ENCODE data around the gene ADCK1.
"Not testable (repeated sequence)": the region's sequence is repeated elsewhere in the genome, so short reads cannot be mapped to it uniquely, and the experiment has no call there.

The ADCK1 gene

DNA sequence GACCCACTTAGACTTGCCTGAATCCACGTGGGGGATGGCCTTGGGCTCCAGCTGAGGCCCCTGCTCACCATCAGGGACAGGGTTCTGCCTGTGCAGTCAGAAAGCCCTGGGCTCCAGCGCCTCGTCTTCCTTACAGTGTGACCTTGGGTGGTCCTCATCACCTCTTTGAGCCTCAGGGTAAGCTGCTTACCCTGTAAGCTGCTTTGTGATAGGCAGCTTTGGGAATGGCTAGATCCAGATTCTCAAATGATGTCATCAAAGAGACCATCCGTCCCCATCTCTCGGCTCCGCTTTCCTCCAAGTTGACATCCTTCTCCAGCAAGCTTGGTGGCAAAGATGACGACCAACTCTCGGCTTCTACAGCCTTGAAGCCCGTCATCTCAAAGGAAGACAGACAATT lies 127.0 kb downstream of the ADCK1 start:
- Histone ChIP-seq H3K36me3 (ENCODE audit: insufficient read depth, insufficient read length, low read length) (no peaks in the 10 kb centered on the region), H3K4me1 (ENCODE audit: insufficient read depth, insufficient read length) (no peaks in the 10 kb centered on the region), H3K9me3 (ENCODE audit: insufficient read depth, low read length) (no peaks in the 10 kb centered on the region), H3K9ac (ENCODE audit: insufficient read length, low read depth) (no peak overlapping the region), H3K4me3 (ENCODE audit: insufficient read length, low read depth) (no peak overlapping the region), H3K27me3 (ENCODE audit: insufficient read depth, insufficient read length) (no peaks in the 10 kb centered on the region)
- no peak for DNase-seq (ENCODE audit: low read depth, low spot score)
- TF ChIP-seq SUZ12 (IDR thresholded peaks at IDR 0.05; ENCODE audit: extremely low read depth, insufficient read depth, insufficient read length) (no peak), YY1 (IDR thresholded peaks at IDR 0.05; ENCODE audit: insufficient read depth, insufficient read length) (no peak), ZNF274 (IDR thresholded peaks at IDR 0.05; ENCODE audit: low read depth, low read length) (no peak)

DNA sequence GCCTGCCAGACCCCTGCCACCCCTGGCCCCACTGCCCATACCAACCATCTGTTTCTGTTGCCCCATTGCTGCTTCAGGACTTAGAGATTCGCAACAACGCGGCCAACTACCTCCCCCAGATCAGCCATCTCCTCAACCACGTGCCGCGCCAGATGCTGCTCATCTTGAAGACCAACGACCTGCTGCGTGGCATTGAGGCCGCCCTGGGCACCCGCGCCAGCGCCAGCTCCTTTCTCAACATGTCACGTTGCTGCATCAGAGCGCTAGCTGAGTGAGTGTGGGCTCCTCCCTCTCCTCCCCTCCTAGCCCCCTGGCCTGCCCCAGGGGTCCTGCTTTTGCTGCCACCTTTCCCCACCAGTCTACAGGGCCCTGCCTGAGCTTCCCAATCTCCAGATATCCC lies 131.5 kb downstream of the ADCK1 start:
- Histone ChIP-seq H3K27me3 (ENCODE audit: insufficient read depth, insufficient read length) (no peaks in the 10 kb centered on the region), H3K4me3 (ENCODE audit: insufficient read length, low read depth) (no peak overlapping the region), H3K9ac (ENCODE audit: insufficient read length, low read depth) (no peak overlapping the region), H3K9me3 (ENCODE audit: insufficient read depth, low read length) (peaks cover 22% of the 10 kb centered on the region), H3K36me3 (ENCODE audit: insufficient read depth, insufficient read length, low read length) (peaks cover 8% of the 10 kb centered on the region), H3K4me1 (ENCODE audit: insufficient read depth, insufficient read length) (no peaks in the 10 kb centered on the region)
- TF ChIP-seq ZNF274 (IDR thresholded peaks at IDR 0.05; ENCODE audit: low read depth, low read length) = no peak
- no peak for TF ChIP-seq SUZ12 (IDR thresholded peaks at IDR 0.05; ENCODE audit: extremely low read depth, insufficient read depth, insufficient read length)
- no peak for TF ChIP-seq YY1 (IDR thresholded peaks at IDR 0.05; ENCODE audit: insufficient read depth, insufficient read length)
- no peak for DNase-seq (ENCODE audit: low read depth, low spot score)

DNA sequence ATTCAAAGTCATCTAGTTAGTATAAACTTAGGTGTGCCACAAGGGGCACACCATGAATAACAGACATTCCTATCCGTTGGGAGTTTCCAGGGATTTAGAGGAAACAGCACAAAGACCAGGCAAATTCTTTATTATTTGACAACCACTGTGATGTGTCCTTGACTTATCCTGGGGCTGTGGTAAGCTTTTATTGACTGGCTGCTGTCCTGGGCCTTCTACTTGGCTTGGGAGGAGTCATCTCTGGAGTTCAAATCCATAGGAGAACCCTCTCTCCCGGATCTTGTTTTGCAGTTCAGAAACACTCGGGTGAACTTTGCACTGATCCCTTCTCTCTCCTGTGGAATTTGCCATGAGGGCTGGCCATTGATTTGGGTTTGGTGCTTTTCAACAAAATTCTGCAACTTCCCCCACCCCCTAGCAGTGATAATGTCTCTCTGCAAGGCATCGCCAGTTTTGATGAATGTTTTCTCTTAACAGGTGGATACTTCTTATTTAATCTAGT lies 136.3 kb downstream of the ADCK1 start:
- H3K9me3 ChIP-seq (ENCODE audit: insufficient read depth, low read length) = peaks cover 22% of the 10 kb centered on the region
- no peak overlapping the region for H3K9ac ChIP-seq (ENCODE audit: insufficient read length, low read depth)
- DNase-seq (ENCODE audit: low read depth, low spot score) = no peak
- TF ChIP-seq SUZ12 (IDR thresholded peaks at IDR 0.05; ENCODE audit: extremely low read depth, insufficient read depth, insufficient read length) = no peak
- TF ChIP-seq ZNF274 (IDR thresholded peaks at IDR 0.05; ENCODE audit: low read depth, low read length) = no peak
- no peak for TF ChIP-seq YY1 (IDR thresholded peaks at IDR 0.05; ENCODE audit: insufficient read depth, insufficient read length)
- H3K4me1 ChIP-seq (ENCODE audit: insufficient read depth, insufficient read length) = no peaks in the 10 kb centered on the region
- peaks cover 8% of the 10 kb centered on the region for H3K36me3 ChIP-seq (ENCODE audit: insufficient read depth, insufficient read length, low read length)
- no peaks in the 10 kb centered on the region for H3K27me3 ChIP-seq (ENCODE audit: insufficient read depth, insufficient read length)
- no peak overlapping the region for H3K4me3 ChIP-seq (ENCODE audit: insufficient read length, low read depth)

DNA sequence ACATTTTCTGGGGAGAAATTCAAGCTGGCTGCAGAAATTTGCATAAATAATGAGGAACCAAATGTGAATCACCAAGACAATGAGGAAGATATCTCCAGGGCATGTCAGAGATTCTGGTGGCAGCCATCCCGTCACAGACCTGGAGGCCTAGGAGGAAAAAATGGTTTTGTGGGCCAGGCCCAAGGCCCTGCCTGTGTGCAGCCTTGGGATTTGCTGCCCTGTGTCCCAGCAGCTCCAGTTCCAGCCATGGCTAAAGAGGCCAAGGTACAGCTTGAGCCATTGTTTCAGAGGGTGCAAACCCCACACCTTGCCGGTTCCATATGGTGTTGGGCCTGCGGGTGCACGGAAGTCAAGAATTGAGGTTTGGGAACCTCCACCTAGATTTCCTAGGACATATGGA lies 147.5 kb downstream of the ADCK1 start:
- no peak overlapping the region for H3K4me3 ChIP-seq (ENCODE audit: insufficient read length, low read depth)
- H3K4me1 ChIP-seq (ENCODE audit: insufficient read depth, insufficient read length) = no peaks in the 10 kb centered on the region
- H3K27me3 ChIP-seq (ENCODE audit: insufficient read depth, insufficient read length) = no peaks in the 10 kb centered on the region
- no peak for TF ChIP-seq ZNF274 (IDR thresholded peaks at IDR 0.05; ENCODE audit: low read depth, low read length)
- TF ChIP-seq YY1 (IDR thresholded peaks at IDR 0.05; ENCODE audit: insufficient read depth, insufficient read length) = no peak
- no peak for TF ChIP-seq SUZ12 (IDR thresholded peaks at IDR 0.05; ENCODE audit: extremely low read depth, insufficient read depth, insufficient read length)
- DNase-seq (ENCODE audit: low read depth, low spot score) = no peak
- H3K9me3 ChIP-seq (ENCODE audit: insufficient read depth, low read length) = peaks cover 10% of the 10 kb centered on the region
- H3K9ac ChIP-seq (ENCODE audit: insufficient read length, low read depth) = no peak overlapping the region
- no peaks in the 10 kb centered on the region for H3K36me3 ChIP-seq (ENCODE audit: insufficient read depth, insufficient read length, low read length)

DNA sequence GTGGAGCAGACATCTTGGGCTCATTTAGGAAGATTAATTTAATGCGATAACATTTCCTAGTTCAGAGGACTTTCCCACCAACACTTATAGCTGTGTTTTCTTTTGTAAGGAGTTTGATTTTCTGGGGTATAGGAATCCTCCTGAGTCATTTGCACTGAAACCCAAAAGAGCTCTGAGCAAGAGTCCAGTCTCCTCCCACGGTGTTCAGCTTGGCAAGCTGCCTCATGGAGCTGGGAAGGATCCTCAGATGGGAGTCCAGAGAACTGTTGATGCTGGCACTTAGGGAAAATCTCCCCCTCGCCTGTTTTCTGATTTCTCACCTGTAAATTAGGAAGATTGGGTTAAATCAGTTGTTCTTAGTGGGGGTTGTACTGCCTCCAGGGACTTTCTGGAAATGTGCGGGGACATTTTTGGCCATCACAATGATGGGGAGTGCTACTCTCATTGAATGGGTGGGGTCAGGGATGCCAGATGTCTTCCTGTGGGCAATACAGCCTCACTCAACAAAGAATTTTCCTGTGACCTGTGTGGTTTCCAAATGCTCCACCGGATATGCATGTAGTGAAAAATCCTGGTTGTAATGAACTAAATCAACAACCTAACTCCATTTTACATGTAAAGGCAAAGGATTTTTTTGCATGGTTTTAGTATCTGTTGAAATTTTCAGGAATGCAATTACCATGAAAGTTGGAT lies 150.6 kb downstream of the ADCK1 start:
- Histone ChIP-seq H3K9me3 (ENCODE audit: insufficient read depth, low read length) (peaks cover 10% of the 10 kb centered on the region), H3K36me3 (ENCODE audit: insufficient read depth, insufficient read length, low read length) (no peaks in the 10 kb centered on the region), H3K4me3 (ENCODE audit: insufficient read length, low read depth) (no peak overlapping the region), H3K4me1 (ENCODE audit: insufficient read depth, insufficient read length) (no peaks in the 10 kb centered on the region), H3K9ac (ENCODE audit: insufficient read length, low read depth) (no peak overlapping the region), H3K27me3 (ENCODE audit: insufficient read depth, insufficient read length) (no peaks in the 10 kb centered on the region)
- no peak for TF ChIP-seq SUZ12 (IDR thresholded peaks at IDR 0.05; ENCODE audit: extremely low read depth, insufficient read depth, insufficient read length)
- no peak for TF ChIP-seq YY1 (IDR thresholded peaks at IDR 0.05; ENCODE audit: insufficient read depth, insufficient read length)
- TF ChIP-seq ZNF274 (IDR thresholded peaks at IDR 0.05; ENCODE audit: low read depth, low read length) = no peak
- no peak for DNase-seq (ENCODE audit: low read depth, low spot score)

DNA sequence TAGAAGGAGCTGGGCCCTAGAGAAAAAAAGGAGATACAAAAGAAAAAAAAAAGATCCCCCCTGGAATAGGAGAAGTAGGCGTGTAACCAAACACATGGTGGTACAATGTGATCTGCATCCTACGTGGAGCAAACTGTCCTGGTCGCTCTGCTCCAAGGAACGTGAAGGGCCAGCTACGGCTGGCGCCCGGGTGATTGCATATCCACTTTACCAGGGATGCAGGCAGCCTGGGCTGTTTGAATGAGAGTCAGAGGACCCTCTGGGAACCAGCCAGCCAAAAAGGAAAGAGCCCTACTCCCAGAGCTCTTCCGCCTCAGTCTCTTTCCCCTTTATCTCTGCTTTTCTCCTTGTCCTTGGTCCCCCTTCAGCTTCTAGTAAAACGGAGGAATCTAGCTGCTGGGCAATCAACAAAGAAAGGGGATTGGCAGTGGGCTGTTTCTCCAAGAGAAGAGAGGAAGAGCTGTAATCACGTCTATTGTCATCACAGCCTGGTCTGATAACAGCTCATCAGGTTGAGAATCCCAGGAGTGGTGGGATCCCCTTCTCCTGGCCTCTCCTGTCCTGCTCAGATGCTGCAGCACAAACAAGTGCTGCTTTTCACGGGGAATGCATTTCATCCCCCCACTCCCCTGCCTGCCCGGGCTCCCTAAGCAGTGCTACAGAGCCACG lies 156.0 kb downstream of the ADCK1 start:
- Histone ChIP-seq H3K4me3 (ENCODE audit: insufficient read length, low read depth) (no peak overlapping the region), H3K27me3 (ENCODE audit: insufficient read depth, insufficient read length) (no peaks in the 10 kb centered on the region), H3K9me3 (ENCODE audit: insufficient read depth, low read length) (no peaks in the 10 kb centered on the region; the same call in 1 of the 2 replicates), H3K36me3 (ENCODE audit: insufficient read depth, insufficient read length, low read length) (no peaks in the 10 kb centered on the region), H3K9ac (ENCODE audit: insufficient read length, low read depth) (no peak overlapping the region), H3K4me1 (ENCODE audit: insufficient read depth, insufficient read length) (no peaks in the 10 kb centered on the region)
- no peak for DNase-seq (ENCODE audit: low read depth, low spot score)
- TF ChIP-seq SUZ12 (IDR thresholded peaks at IDR 0.05; ENCODE audit: extremely low read depth, insufficient read depth, insufficient read length) (no peak), YY1 (IDR thresholded peaks at IDR 0.05; ENCODE audit: insufficient read depth, insufficient read length) (no peak), ZNF274 (IDR thresholded peaks at IDR 0.05; ENCODE audit: low read depth, low read length) (no peak)

DNA sequence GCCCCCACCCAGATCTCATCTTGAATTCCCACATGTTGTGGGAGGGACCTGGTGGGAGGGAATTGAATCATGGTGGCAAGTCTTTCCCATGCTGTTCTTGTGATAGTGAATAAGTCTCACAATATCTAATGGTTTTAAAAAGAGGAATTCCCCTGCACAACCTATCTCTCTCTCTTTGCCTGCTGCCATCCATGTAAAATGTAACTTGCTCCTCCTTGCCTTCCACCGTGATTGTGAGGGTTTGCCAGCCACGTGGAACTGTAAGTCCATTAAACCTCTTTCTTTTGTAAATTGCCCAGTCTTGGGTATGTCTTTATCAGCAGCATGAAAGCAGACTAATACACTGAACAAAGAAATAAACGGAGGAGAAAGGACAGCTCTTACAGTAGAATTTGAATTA lies 159.8 kb downstream of the ADCK1 start:
- not testable (repeated sequence) for H3K36me3 ChIP-seq (ENCODE audit: insufficient read depth, insufficient read length, low read length); H3K4me3 ChIP-seq (ENCODE audit: insufficient read length, low read depth); H3K27me3 ChIP-seq (ENCODE audit: insufficient read depth, insufficient read length); H3K9ac ChIP-seq (ENCODE audit: insufficient read length, low read depth); DNase-seq (ENCODE audit: low read depth, low spot score); H3K9me3 ChIP-seq (ENCODE audit: insufficient read depth, low read length); H3K4me1 ChIP-seq (ENCODE audit: insufficient read depth, insufficient read length)

Measured in NT2/D1 (cell line).